Measurements from ENCODE around the gene MCOLN1.

GRCh38 chr19:7544626-7545025 lies 22.2 kb downstream of the MCOLN1 start:
- no peak for TF ChIP-seq POLR2A (IDR thresholded peaks at IDR 0.05; ENCODE audit: low read depth, low read length)
- TF ChIP-seq POLR2AphosphoS5 (IDR thresholded peaks at IDR 0.05; ENCODE audit: low read depth, low read length): no peak
- no peak for TF ChIP-seq SPI1 (IDR thresholded peaks at IDR 0.05; ENCODE audit: low read depth, low read length)
- no peak for TF ChIP-seq TAF1 (IDR thresholded peaks at IDR 0.05; ENCODE audit: low read depth, low read length)
- no peak for TF ChIP-seq POU2F2 (IDR thresholded peaks at IDR 0.05; ENCODE audit: low read depth, low read length)
